HG02938 (cell line): ENCODE results near the gene MCCD1.

Experiments
- ATAC-seq: cut with Tn5 transposase; IDR thresholded peaks from one replicate; pipeline ENCODE4 v1.9.1; 2021; ENCODE audit warnings: mild to moderate bottlenecking, moderate library complexity; ENCODE audit not compliant: unreplicated experiment

Gene MCCD1

GRCh38 chr6:31510007-31510406 is 18.8 kb upstream of the MCCD1 start:
- no peak for ATAC-seq

GRCh38 chr6:31513456-31514165 is 15.2 kb upstream of the MCCD1 start:
- ATAC-seq: no peak

GRCh38 chr6:31521835-31522234 is 6.9 kb upstream of the MCCD1 start:
- no peak for ATAC-seq

- ATAC-seq: no peak
These were observed 3.2 kb upstream of the MCCD1 start for GRCh38 chr6:31525553-31525931.

GRCh38 chr6:31525932-31526591 is 2.7 kb upstream of the MCCD1 start:
- no peak for ATAC-seq

GRCh38 chr6:31528307-31528777 is 420 bp upstream of the MCCD1 start:
- ATAC-seq: no peak

GRCh38 chr6:31529329-31530150 is 778 bp downstream of the MCCD1 start:
- no peak for ATAC-seq

- ATAC-seq: no peak
These were observed 1.9 kb downstream of the MCCD1 start for GRCh38 chr6:31530659-31531058.

GRCh38 chr6:31531162-31531561 is 2.4 kb downstream of the MCCD1 start:
- no peak for ATAC-seq

- ATAC-seq: no peak
These were observed 3.2 kb downstream of the MCCD1 start for GRCh38 chr6:31531771-31532643.

- ATAC-seq: no peak
These were observed 4.1 kb downstream of the MCCD1 start for GRCh38 chr6:31532644-31533454.

- ATAC-seq: no peak
These were observed 4.7 kb downstream of the MCCD1 start for GRCh38 chr6:31533455-31533841.

GRCh38 chr6:31534011-31534410 is 5.2 kb downstream of the MCCD1 start:
- ATAC-seq: no peak

GRCh38 chr6:31534521-31535040 is 5.8 kb downstream of the MCCD1 start:
- ATAC-seq: no peak

GRCh38 chr6:31535538-31536324 is 7.0 kb downstream of the MCCD1 start:
- ATAC-seq: no peak

GRCh38 chr6:31538805-31539400 is 10.1 kb downstream of the MCCD1 start:
- no peak for ATAC-seq

GRCh38 chr6:31540640-31541039 is 11.9 kb downstream of the MCCD1 start:
- ATAC-seq: no peak

- ATAC-seq: no peak
These were observed 12.4 kb downstream of the MCCD1 start for GRCh38 chr6:31541059-31541657.
